H1 (cell line): Measurements from ENCODE around the gene NSUN6. TPM values are rescaled to one million over a fixed set of nuclear protein-coding genes. Genes with fewer than 3 reads are reported as not detected.

Experiments
- CTCF ChIA-PET: fragments of 300-600 bp; sonication (Branson Sonifier 250); formaldehyde crosslinking; loops from one replicate; lab custom pipeline; 2021; ENCODE audit not compliant: partially characterized antibody; lab: Charles Lee
- POLR2A ChIA-PET: fragments of 300-600 bp; sonication (Branson Sonifier 250); formaldehyde crosslinking; loops from one replicate; lab custom pipeline; 2021; ENCODE audit warnings: inconsistent platforms; ENCODE audit not compliant: partially characterized antibody; lab: Charles Lee
- DNase-seq, 2 experiments: peaks; one replicate each; pipeline versions ENCODE4 v3.0.0 to v3.0.0-alpha.2; 2010 to 2022; ENCODE audit warnings: low spot score in 2 of 2, low read depth in 1 of 2, mixed read lengths in 1 of 2
- FAIRE-seq: peaks from 2 replicates; lab custom pipeline; 2011; peaks lifted over from hg19 to GRCh38; lab: Jason Lieb, UNC
- H2AFZ ChIP-seq: 2 replicates; pipeline ENCODE4 v1.8.1; 2012; ENCODE audit warnings: low read length, inconsistent platforms
- H2AK5ac ChIP-seq: 2 replicates; pipeline ENCODE4 v1.6.1; 2013; ENCODE audit warnings: low read depth, low read length
- H2BK120ac ChIP-seq: replicated peaks from 2 replicates; pipeline ENCODE3; 2013; ENCODE audit warnings: low read depth, low read length, inconsistent platforms
- H2BK12ac ChIP-seq: 2 replicates; pipeline ENCODE4 v1.6.1; 2013; ENCODE audit warnings: low read depth, low read length
- H2BK15ac ChIP-seq: 2 replicates; pipeline ENCODE4 v1.6.1; 2013; ENCODE audit warnings: low read length
- H2BK20ac ChIP-seq: 2 replicates; pipeline ENCODE4 v1.6.1; 2013; ENCODE audit warnings: low read length
- H2BK5ac ChIP-seq: 2 replicates; pipeline ENCODE4 v1.6.1; 2013; ENCODE audit warnings: low read depth, low read length
- H3K14ac ChIP-seq: 2 replicates; pipeline ENCODE4 v1.6.1; 2013; ENCODE audit warnings: inconsistent platforms; ENCODE audit not compliant: insufficient read length
- H3K18ac ChIP-seq: 2 replicates; pipeline ENCODE4 v1.6.1; 2013; ENCODE audit warnings: low read length; ENCODE audit errors: extremely low read depth
- H3K23ac ChIP-seq: 2 replicates; pipeline ENCODE4 v1.6.1; 2013; ENCODE audit warnings: inconsistent platforms; ENCODE audit not compliant: insufficient read length
- H3K23me2 ChIP-seq: 2 replicates; pipeline ENCODE4 v1.6.1; 2013; ENCODE audit warnings: low read depth, low read length
- H3K27ac ChIP-seq: 2 replicates; pipeline ENCODE4 v1.6.1; 2011; ENCODE audit warnings: low read depth, low read length, inconsistent platforms
- H3K27me3 ChIP-seq, 4 experiments: replicated peaks in 1 of 4; 1 replicate in 1 of 4; 2 replicates in 3 of 4; pipeline versions ENCODE4 v1.6.1 to v1.8.1; 2011 to 2013; ENCODE audit warnings: low read length in 3 of 4, mild to moderate bottlenecking in 3 of 4, inconsistent platforms in 2 of 4, mixed read lengths in 2 of 4, moderate library complexity in 1 of 4; ENCODE audit not compliant: control insufficient read depth in 3 of 4, insufficient read depth in 3 of 4; ENCODE audit errors: extremely low read depth in 1 of 4
- H3K36me3 ChIP-seq, 4 experiments: 2 replicates each; pipeline versions ENCODE4 v1.6.1 to v1.8.1; 2011 to 2013; ENCODE audit warnings: mild to moderate bottlenecking in 4 of 4, low read length in 3 of 4, moderate library complexity in 2 of 4, control low read depth in 1 of 4, inconsistent platforms in 1 of 4; ENCODE audit not compliant: insufficient read depth in 4 of 4, control insufficient read depth in 2 of 4
- H3K4ac ChIP-seq: replicated peaks from 2 replicates; pipeline ENCODE3; 2013; ENCODE audit warnings: low read length, low read depth, mixed read lengths, inconsistent platforms; ENCODE audit not compliant: insufficient read length
- H3K4me1 ChIP-seq, 4 experiments: replicated peaks in 1 of 4; 1 replicate in 1 of 4; 2 replicates in 3 of 4; pipeline versions ENCODE4 v1.6.1 to v1.8.1; 2011 to 2013; ENCODE audit warnings: low read length in 3 of 4, inconsistent platforms in 2 of 4, mixed read lengths in 1 of 4; ENCODE audit not compliant: insufficient read depth in 4 of 4, control insufficient read depth in 3 of 4
- H3K4me2 ChIP-seq, 2 experiments: 2 replicates each; pipeline versions ENCODE4 v1.6.1 to v1.8.1; 2011 to 2013; ENCODE audit warnings: low read depth in 2 of 2, low read length in 2 of 2, control low read depth in 1 of 2, inconsistent platforms in 1 of 2, mild to moderate bottlenecking in 1 of 2; ENCODE audit not compliant: insufficient read depth in 1 of 2
- H3K4me3 ChIP-seq, 4 experiments: fragments of 200-600, 300-600 bp in 1 of 4; sonication (generic), shearing (Covaris generic), sonication (Bioruptor Twin) in 1 of 4; 2 replicates each; pipeline versions ENCODE4 v1.5.1 to v1.8.1; 2011 to 2016; ENCODE audit warnings: low read length in 4 of 4, low read depth in 3 of 4, control low read depth in 2 of 4, inconsistent platforms in 2 of 4, mild to moderate bottlenecking in 2 of 4, mixed read lengths in 1 of 4, moderate library complexity in 1 of 4; ENCODE audit not compliant: insufficient read depth in 2 of 4; ENCODE audit errors: extremely low read depth in 1 of 4
- H3K56ac ChIP-seq: replicated peaks from 2 replicates; pipeline ENCODE3; 2013; ENCODE audit warnings: low read depth, mild to moderate bottlenecking, mixed read lengths, low read length, inconsistent platforms; ENCODE audit not compliant: insufficient read length
- H3K79me1 ChIP-seq: 2 replicates; pipeline ENCODE4 v1.6.1; 2013; ENCODE audit warnings: low read depth, low read length, control low read depth
- H3K79me2 ChIP-seq, 2 experiments: 2 replicates each; pipeline versions ENCODE4 v1.6.1 to v1.8.1; 2012 to 2013; ENCODE audit warnings: low read length in 2 of 2, mild to moderate bottlenecking in 2 of 2, inconsistent platforms in 1 of 2; ENCODE audit not compliant: insufficient read depth in 2 of 2, control insufficient read depth in 1 of 2
- H3K9ac ChIP-seq, 4 experiments: replicated peaks in 1 of 4; 1 replicate in 1 of 4; 2 replicates in 3 of 4; pipeline versions ENCODE4 v1.6.1 to v1.8.1; 2011 to 2013; ENCODE audit warnings: low read depth in 3 of 4, low read length in 3 of 4, control low read depth in 2 of 4, mild to moderate bottlenecking in 2 of 4, moderate library complexity in 2 of 4, inconsistent platforms in 1 of 4; ENCODE audit errors: extremely low read depth in 1 of 4
- H3K9me3 ChIP-seq, 2 experiments: 2 replicates each; pipeline versions ENCODE4 v1.6.1 to v1.8.1; 2012 to 2013; ENCODE audit warnings: mild to moderate bottlenecking in 2 of 2, moderate library complexity in 2 of 2, control low read depth in 1 of 2, inconsistent platforms in 1 of 2, low read depth in 1 of 2, low read length in 1 of 2, mixed read lengths in 1 of 2; ENCODE audit not compliant: insufficient read depth in 2 of 2
- H4K20me1 ChIP-seq, 2 experiments: replicated peaks in 1 of 2; 2 replicates each; pipeline versions ENCODE3 to v1.8.1; 2011 to 2013; ENCODE audit warnings: inconsistent platforms in 2 of 2, low read length in 2 of 2, mild to moderate bottlenecking in 1 of 2; ENCODE audit not compliant: insufficient read depth in 2 of 2, control insufficient read depth in 1 of 2
- H4K5ac ChIP-seq: 2 replicates; pipeline ENCODE4 v1.6.1; 2013; ENCODE audit warnings: low read length, low read depth, mixed read lengths, inconsistent platforms; ENCODE audit not compliant: insufficient read length
- H4K8ac ChIP-seq: 2 replicates; pipeline ENCODE4 v1.8.0; 2013; ENCODE audit warnings: mild to moderate bottlenecking, moderate library complexity, low read length, inconsistent platforms; ENCODE audit not compliant: insufficient read depth; ENCODE audit errors: extremely low read depth
- H4K91ac ChIP-seq: replicated peaks from 2 replicates; pipeline ENCODE3; 2013; ENCODE audit warnings: low read length, mixed read lengths, inconsistent platforms; ENCODE audit not compliant: insufficient read length
- CTBP2 ChIP-seq: IDR thresholded peaks from 2 replicates; pipeline ENCODE4 v1.7.0; 2011; ENCODE audit warnings: borderline replicate concordance, mild to moderate bottlenecking, moderate library complexity, mixed read lengths, low read length; ENCODE audit not compliant: insufficient read depth, insufficient read length
- JUN ChIP-seq: IDR thresholded peaks from 2 replicates; pipeline ENCODE4 v1.6.1; 2011; ENCODE audit warnings: low read depth, mild to moderate bottlenecking, improper control_type of control experiment, low read length
- PHF8 ChIP-seq: fragments of 200-600 bp; sonication (generic); conservative IDR thresholded peaks from 2 replicates; pipeline ENCODE4 v1.7.1; 2012; ENCODE audit warnings: low read depth, mild to moderate bottlenecking, inconsistent platforms, low read length, moderate library complexity
- POLR2A ChIP-seq, 2 experiments: IDR thresholded peaks; 1 replicate in 1 of 2; 2 replicates in 1 of 2; pipeline ENCODE4 v1.6.1; 2011; ENCODE audit warnings: low read depth in 2 of 2, low read length in 2 of 2, mild to moderate bottlenecking in 2 of 2; ENCODE audit errors: control extremely low read depth in 1 of 2
- SAP30 ChIP-seq: fragments of 300-600 bp; sonication (generic); IDR thresholded peaks from 2 replicates; pipeline ENCODE4 v1.7.1; 2012; ENCODE audit warnings: low read length, moderate library complexity, mild to moderate bottlenecking, inconsistent platforms; ENCODE audit not compliant: insufficient read depth, insufficient replicate concordance
- SIRT6 ChIP-seq: IDR thresholded peaks from one replicate; pipeline ENCODE4 v1.7.1; 2012; ENCODE audit warnings: low read length, inconsistent platforms
- whole genome bisulfite sequencing, 2 experiments: shearing (Covaris generic) in 1 of 2; methylation state at CpG; one replicate each; pipeline versions ENCODE4 v1.1.6 to v1.1.7; 2013 to 2015; ENCODE audit warnings: low lambda C conversion rate in 2 of 2, mixed read lengths in 2 of 2, inconsistent platforms in 1 of 2, low coverage in 1 of 2, missing lambda C conversion rate in 1 of 2; ENCODE audit not compliant: insufficient replicate concordance in 2 of 2, insufficient coverage in 1 of 2, insufficient read length in 1 of 2; ENCODE audit errors: extremely low coverage in 1 of 2, missing lambda C conversion rate in 1 of 2; 5-methylcytosine and 5-hydroxymethylcytosine counted together
- polyA plus RNA-seq, 7 experiments: library from polyadenylated mRNA; depleted of rRNA in 3 of 7; stranded (reverse) in 5 of 7; unstranded in 2 of 7; fragments of >200 nt in 5 of 7; fragments of 200-250 nt in 2 of 7; gene quantifications; 1 replicate in 5 of 7; 2 replicates in 1 of 7; 4 replicates in 1 of 7; pipeline versions ENCODE4 v1.2.1 to v1.2.3, GENCODE V29; 2011 to 2013; ENCODE audit warnings: missing spikeins in 2 of 7, mixed read lengths in 2 of 7
- total RNA-seq: library from RNA; stranded (reverse); fragmentation: NEBNext Ultra II Directional; extraction: Animal tissue kit (Norgen Biotek cat#: 25700); gene quantifications from 2 replicates; pipeline ENCODE4 v1.2.1, GENCODE V29; 2021

Gene NSUN6
- total and polyA plus RNA-seq, 2 of the 8 experiments (the other 6 are each of a cell fraction or from before 2014, with no cell fraction given), result 5.9 to 14.4 TPM

DNA sequence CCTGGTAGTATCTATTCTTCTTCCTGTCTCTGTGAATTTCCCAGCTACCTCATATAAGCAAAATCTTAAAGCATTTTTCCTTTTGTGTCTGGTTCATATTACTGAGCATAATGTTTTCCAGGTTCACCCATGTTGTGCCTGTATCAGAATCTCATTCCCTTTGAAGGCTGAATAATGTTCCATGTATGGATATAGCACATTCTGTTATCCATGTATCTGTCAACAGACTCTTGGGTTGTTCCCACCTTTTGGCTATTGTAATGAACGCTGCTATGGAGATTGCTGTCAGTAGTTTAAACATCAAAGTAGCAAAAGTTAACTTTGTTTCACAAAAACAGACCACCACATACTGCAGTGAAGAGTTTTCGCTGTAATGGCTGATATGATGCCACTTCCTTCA, 99.9 kb downstream of the NSUN6 start:
- Histone ChIP-seq H4K91ac (no peak overlapping the region), H2AK5ac (no peak overlapping the region), H3K79me2 (no peaks in the 10 kb centered on the region), H2BK12ac (no peak overlapping the region), H3K9me3 (peaks cover 4 to 35% of the 10 kb centered on the region in 2 experiments; a peak in 3 of 4 replicates), H2AFZ (no peak overlapping the region), H3K23me2 (peaks cover 30% of the 10 kb centered on the region; the same call in 1 of the 2 replicates), H3K23ac (no peak overlapping the region), H3K4me2 (no peak overlapping the region), H2BK120ac (no peak overlapping the region), H3K18ac (no peak overlapping the region), H3K4me1 (no peaks in the 10 kb centered on the region), H4K8ac (no peak overlapping the region), H3K36me3 (peaks cover 0 to 34% (median 13%) of the 10 kb centered on the region in 4 experiments; a peak in 5 of 8 replicates), H3K4me3 (no peak overlapping the region), H2BK15ac (no peak overlapping the region), H3K27me3 (no peaks in the 10 kb centered on the region), H3K27ac (no peak overlapping the region), H3K4ac (no peak overlapping the region), H4K20me1 (no peaks in the 10 kb centered on the region), H2BK5ac (no peak overlapping the region), H3K79me1 (no peaks in the 10 kb centered on the region), H3K14ac (no peak overlapping the region), H3K9ac (no peak overlapping the region), H4K5ac (no peak overlapping the region), H2BK20ac (no peak overlapping the region), H3K56ac (no peak overlapping the region)
- DNase-seq (no peak), FAIRE-seq (no peak)
- WGBS, 2 experiments, result 100% methylated on average over 2 of the region's 2 CpGs; no CpG with 5 or more reads in 1 of the 2 experiments
- CTCF ChIA-PET, result no interaction called here
- POLR2A ChIA-PET, result no interaction called here
- TF ChIP-seq POLR2A (IDR thresholded peaks at IDR 0.05; ENCODE audit: control extremely low read depth in 1 of 2, low read depth in 2 of 2, low read length in 2 of 2) (no peak), SAP30 (no peak), PHF8 (no peak), SIRT6 (no peak), CTBP2 (no peak), JUN (no peak)
